Measurements from ENCODE around the gene PSPH.
"Not testable (repeated sequence)": the region's sequence is repeated elsewhere in the genome, so short reads cannot be mapped to it uniquely, and the experiment has no call there.

PSPH gene

DNA sequence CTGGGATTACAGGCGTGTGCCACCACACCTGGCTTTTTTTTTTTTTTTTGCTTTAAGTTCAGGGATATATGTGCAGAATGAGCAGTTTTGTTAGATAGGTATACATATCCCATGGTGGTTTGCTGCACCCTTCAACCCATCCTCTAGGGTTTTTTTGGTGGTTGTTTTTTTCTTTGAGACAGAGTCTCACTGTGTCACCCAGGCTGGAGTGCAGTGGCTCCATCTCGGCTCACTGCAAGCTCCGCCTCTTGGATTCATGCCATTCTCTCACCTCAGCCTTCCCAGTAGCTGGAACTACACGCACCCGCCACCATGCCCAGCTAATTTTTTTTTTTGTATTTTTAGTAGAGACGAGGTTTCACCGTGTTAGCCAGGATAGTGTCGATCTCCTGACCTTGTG, 2.5 kb downstream of the PSPH start:
- H3K4me1 ChIP-seq (ENCODE audit: control insufficient read depth, insufficient read depth, low read length) = peaks cover 32% of the 10 kb centered on the region
- H3K9ac ChIP-seq (ENCODE audit: low read length); H3K36me3 ChIP-seq (ENCODE audit: control insufficient read depth, insufficient read depth, low read length): not testable (repeated sequence)

DNA sequence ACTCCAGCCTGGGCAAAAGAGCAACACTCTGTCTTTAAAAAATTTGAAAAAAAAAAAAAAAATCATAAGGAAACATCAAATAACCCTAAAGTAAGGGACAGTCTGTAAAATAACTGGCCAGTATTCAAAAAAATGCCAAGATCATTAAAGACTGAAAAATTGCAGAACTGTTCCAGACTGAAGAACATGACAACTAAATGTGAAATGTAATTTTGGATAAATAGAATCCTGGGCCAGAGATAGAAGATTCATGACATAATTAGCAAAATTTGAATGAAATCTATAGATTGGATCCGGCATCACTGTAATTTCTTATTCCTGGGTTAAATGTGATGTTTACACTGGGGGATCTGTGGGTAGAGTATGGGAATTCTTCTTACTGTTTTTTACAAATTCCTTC, 3.0 kb downstream of the PSPH start:
- no peak overlapping the region for H3K9ac ChIP-seq (ENCODE audit: low read length)
- no peaks in the 10 kb centered on the region for H3K9me3 ChIP-seq (ENCODE audit: control insufficient read depth, low read length)
- no peaks in the 10 kb centered on the region for H3K27me3 ChIP-seq (ENCODE audit: control insufficient read depth, insufficient read depth, low read length)
- peaks cover 29% of the 10 kb centered on the region for H3K4me1 ChIP-seq (ENCODE audit: control insufficient read depth, insufficient read depth, low read length)
- H3K4me3 ChIP-seq (ENCODE audit: low read length) = no peak overlapping the region
- H3K36me3 ChIP-seq (ENCODE audit: control insufficient read depth, insufficient read depth, low read length) = no peaks in the 10 kb centered on the region

More for the DNA sequence above, 2.5 kb downstream of the PSPH start:
- not testable (repeated sequence) for H3K4me3 ChIP-seq (ENCODE audit: low read length); H3K27me3 ChIP-seq (ENCODE audit: control insufficient read depth, insufficient read depth, low read length); H3K9me3 ChIP-seq (ENCODE audit: control insufficient read depth, low read length)

DNA sequence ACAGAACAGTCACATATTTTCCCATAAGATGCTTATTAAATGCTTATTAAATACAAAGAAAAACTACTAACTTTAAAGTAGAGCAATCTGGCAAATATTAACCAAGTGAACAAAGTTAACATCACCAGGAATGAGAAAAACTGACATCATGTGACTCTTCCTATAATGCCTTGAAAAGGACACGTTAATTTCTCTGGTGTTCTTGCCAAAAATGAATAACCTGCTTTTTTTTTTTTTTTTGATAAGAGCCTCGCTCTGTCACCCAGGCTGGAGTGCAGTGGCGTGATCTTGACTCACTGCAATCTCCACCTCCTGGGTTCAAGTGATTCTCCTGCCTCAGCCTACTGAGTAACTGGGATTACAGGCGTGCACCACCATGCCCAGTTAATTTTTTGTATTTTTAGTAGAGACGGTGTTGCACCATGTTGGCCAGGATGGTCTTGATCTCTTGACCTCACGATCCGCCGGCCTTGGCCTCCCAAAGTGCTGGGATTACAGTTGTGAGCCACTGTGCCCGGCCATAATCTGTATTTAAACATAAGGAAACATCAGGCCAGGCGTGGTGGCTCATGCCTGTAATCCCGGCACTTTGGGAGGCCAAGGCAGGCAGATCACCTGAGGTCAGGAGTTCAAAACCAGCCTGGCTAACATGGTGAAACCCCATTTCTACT, 3.7 kb downstream of the PSPH start:
- not testable (repeated sequence) for H3K27me3 ChIP-seq (ENCODE audit: control insufficient read depth, insufficient read depth, low read length); H3K36me3 ChIP-seq (ENCODE audit: control insufficient read depth, insufficient read depth, low read length); H3K4me3 ChIP-seq (ENCODE audit: low read length); H3K9ac ChIP-seq (ENCODE audit: low read length); H3K9me3 ChIP-seq (ENCODE audit: control insufficient read depth, low read length)
- peaks cover 23% of the 10 kb centered on the region for H3K4me1 ChIP-seq (ENCODE audit: control insufficient read depth, insufficient read depth, low read length)

DNA sequence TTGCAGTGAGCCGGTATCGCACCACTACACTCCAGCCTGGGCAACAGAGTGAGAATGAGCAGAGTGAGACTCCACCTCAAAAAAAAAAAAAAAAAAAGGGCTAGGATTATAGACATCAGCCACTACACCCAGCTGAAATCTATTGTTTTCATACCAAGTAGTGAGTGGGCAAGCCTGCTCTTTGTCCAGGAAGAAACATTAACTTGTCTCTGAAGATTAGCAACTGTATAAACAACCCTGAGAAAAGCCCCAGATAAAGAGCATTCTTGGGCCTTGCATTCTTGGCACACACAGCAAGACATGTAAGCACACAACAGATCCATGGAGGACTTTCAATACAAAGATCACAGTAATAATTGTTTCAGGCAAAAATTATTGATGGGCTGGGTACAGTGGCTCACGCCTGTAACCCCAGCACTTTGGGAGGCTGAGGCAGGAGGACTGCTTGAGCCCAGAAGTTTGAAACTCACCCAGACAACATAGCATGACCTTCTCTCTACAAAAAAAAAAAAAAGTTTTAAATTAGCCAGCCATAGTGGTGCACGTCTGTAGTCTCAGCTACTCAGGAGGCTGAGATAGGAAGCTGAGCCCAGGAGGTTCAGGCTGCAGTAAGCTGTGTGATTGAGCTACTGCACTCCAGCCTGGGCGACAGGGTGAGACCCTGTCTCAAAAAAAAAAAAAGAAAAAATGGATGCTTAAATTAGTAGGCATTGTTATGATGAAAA, 4.4 kb downstream of the PSPH start:
- H3K9ac ChIP-seq (ENCODE audit: low read length) = no peak overlapping the region
- H3K4me3 ChIP-seq (ENCODE audit: low read length) = no peak overlapping the region
- H3K4me1 ChIP-seq (ENCODE audit: control insufficient read depth, insufficient read depth, low read length) = peaks cover 20% of the 10 kb centered on the region
- no peaks in the 10 kb centered on the region for H3K36me3 ChIP-seq (ENCODE audit: control insufficient read depth, insufficient read depth, low read length)
- no peaks in the 10 kb centered on the region for H3K9me3 ChIP-seq (ENCODE audit: control insufficient read depth, low read length)
- H3K27me3 ChIP-seq (ENCODE audit: control insufficient read depth, insufficient read depth, low read length) = no peaks in the 10 kb centered on the region

DNA sequence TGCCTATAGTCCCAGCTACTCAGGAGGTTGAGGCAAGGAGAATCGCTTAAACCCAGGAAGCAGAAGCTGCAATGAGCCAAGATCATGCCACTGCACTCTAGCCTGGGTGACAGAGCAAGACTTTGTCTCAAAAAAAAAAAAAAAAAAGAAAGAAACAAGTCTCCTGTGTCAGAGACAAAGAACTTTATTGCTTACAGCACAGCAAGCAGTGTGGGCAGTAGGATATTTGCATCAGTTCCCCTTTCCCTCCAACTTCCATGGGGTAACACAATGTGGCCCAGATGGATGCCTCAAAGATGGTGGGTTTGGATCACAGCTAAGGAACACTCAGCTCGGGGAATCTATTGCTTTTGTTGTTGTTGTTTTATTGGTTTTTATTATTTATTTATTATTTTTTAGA, 5.5 kb downstream of the PSPH start:
- not testable (repeated sequence) for H3K27me3 ChIP-seq (ENCODE audit: control insufficient read depth, insufficient read depth, low read length); H3K9ac ChIP-seq (ENCODE audit: low read length); H3K9me3 ChIP-seq (ENCODE audit: control insufficient read depth, low read length); H3K36me3 ChIP-seq (ENCODE audit: control insufficient read depth, insufficient read depth, low read length); H3K4me3 ChIP-seq (ENCODE audit: low read length)
- peaks cover 20% of the 10 kb centered on the region for H3K4me1 ChIP-seq (ENCODE audit: control insufficient read depth, insufficient read depth, low read length)

DNA sequence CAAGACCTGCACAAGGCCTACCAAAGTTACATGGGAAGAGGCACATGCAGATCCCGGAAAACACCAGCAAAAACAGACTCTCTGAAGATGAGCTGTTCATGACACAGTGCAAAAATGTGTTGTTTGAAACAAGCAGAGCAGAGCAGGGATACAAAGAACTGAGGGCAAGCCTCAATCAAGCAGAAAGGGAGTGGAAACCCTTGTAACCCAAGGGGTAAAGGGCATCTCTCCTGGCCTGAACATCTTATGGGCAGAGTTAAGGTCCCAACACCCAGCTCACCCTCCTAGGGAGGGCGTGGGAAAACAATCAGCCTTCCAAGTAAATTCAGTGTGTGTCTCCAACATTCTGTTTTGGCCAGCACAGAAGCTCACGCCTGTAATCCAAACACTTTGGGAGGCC, 10.5 kb downstream of the PSPH start:
- Histone ChIP-seq H3K36me3 (ENCODE audit: control insufficient read depth, insufficient read depth, low read length) (no peaks in the 10 kb centered on the region), H3K27me3 (ENCODE audit: control insufficient read depth, insufficient read depth, low read length) (no peaks in the 10 kb centered on the region), H3K9me3 (ENCODE audit: control insufficient read depth, low read length) (no peaks in the 10 kb centered on the region), H3K9ac (ENCODE audit: low read length) (no peak overlapping the region), H3K4me3 (ENCODE audit: low read length) (no peak overlapping the region), H3K4me1 (ENCODE audit: control insufficient read depth, insufficient read depth, low read length) (no peaks in the 10 kb centered on the region)

DNA sequence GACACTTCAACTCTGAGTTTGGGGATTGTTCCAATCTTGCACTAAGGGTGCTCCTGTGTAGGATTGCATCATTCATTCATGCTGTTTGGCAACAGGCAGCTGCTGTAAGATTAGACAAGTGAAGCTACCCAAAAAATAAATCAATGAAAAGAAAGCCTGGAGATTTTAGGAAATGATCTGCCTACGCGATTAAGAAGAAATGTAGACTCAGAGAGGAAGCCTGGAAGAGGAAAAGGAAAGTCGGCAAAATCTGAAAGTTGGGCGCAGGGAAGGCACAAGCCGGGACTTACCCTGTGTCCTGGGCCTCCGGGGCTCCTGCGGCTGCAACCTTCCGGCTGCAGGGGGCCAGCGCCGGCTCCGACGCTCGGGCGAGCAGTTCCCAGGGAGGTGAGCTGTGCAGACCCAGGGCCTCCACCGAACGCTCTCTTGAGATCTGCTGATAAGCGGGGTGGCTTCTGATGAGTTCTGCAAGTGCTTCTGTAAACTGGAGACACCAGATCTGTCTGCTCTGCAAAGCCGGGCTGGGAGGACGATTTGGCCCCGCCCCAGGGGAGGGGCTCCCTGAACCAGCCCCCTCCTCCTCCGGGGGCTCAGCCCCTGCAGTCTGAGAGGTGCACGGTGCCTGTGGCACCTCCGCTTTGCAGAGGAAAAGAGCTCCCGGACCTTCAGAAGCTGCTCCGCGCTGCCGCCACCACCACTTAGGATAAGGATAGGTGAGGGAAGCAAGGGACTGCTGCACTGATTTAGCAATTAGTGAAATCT, 17.4 kb downstream of the PSPH start:
- no peaks in the 10 kb centered on the region for H3K36me3 ChIP-seq (ENCODE audit: control insufficient read depth, insufficient read depth, low read length)

DNA sequence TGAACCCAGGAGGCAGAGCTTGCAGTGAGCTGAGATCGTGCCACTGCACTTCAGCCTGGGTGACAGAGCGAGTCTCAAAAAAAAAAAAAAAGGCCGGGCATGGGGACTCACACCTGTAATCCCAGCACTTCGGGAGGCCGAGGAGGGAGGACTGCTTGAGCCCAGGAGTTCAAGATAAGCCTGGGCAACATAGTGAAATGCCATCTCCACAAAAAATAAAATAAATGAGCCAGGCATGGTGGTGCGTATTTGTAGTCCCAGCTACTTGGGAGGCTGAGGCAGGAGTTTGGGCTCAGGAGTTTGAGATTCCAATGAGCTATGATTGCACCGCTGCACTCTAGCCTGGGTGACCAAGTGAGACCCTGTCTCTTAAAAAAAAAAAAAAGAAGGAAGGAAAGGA, 18.7 kb downstream of the PSPH start:
- H3K27me3 ChIP-seq (ENCODE audit: control insufficient read depth, insufficient read depth, low read length); H3K4me1 ChIP-seq (ENCODE audit: control insufficient read depth, insufficient read depth, low read length); H3K9ac ChIP-seq (ENCODE audit: low read length); H3K36me3 ChIP-seq (ENCODE audit: control insufficient read depth, insufficient read depth, low read length); H3K4me3 ChIP-seq (ENCODE audit: low read length); H3K9me3 ChIP-seq (ENCODE audit: control insufficient read depth, low read length): not testable (repeated sequence)

More for the DNA sequence above, 17.4 kb downstream of the PSPH start:
- peaks cover 6% of the 10 kb centered on the region for H3K4me1 ChIP-seq (ENCODE audit: control insufficient read depth, insufficient read depth, low read length)
- H3K4me3 ChIP-seq (ENCODE audit: low read length) = peak overlapping the region; percentile 92
- no peaks in the 10 kb centered on the region for H3K27me3 ChIP-seq (ENCODE audit: control insufficient read depth, insufficient read depth, low read length)
- H3K9ac ChIP-seq (ENCODE audit: low read length) = peak overlapping the region; percentile 59
- H3K9me3 ChIP-seq (ENCODE audit: control insufficient read depth, low read length) = no peaks in the 10 kb centered on the region

DNA sequence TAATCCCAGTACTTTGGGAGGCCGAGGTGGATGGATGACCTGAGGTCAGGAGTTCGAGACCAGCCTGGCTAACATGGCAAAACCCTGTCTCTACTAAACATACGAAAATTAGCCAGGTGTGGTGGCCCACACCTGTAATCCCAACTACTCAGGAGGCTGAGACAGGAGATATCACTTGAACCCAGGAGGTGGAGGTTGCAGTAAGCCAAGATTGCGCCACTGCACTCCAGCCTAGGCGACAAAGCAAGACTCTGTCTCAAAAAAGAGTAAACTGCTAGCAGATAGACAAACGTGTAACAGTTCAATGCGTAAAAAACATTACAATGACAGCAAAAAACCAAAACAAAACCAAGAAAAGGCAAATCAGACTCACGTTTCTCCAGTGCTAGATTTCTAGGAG, 19.7 kb downstream of the PSPH start:
- not testable (repeated sequence) for H3K4me1 ChIP-seq (ENCODE audit: control insufficient read depth, insufficient read depth, low read length); H3K4me3 ChIP-seq (ENCODE audit: low read length); H3K36me3 ChIP-seq (ENCODE audit: control insufficient read depth, insufficient read depth, low read length); H3K27me3 ChIP-seq (ENCODE audit: control insufficient read depth, insufficient read depth, low read length); H3K9me3 ChIP-seq (ENCODE audit: control insufficient read depth, low read length); H3K9ac ChIP-seq (ENCODE audit: low read length)

DNA sequence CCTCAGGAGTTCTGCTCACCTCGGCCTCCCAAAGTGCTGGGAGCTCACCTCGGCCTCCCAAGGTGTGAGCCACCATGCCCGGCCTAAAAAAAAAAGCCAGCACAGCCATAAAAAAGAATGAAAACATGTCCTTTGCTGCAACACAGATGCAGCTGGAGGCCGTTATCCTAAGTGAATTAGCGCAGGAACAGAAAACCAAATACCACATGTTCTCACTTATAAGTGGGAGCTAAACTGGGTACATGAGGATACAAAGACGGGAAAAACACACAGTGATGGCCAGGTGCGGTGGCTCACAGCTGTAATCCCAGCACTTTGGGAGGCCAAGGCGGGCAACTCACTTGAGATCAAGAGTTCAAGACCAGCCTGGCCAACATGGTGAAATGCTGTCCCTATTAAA, 20.9 kb downstream of the PSPH start:
- Histone ChIP-seq H3K4me1 (ENCODE audit: control insufficient read depth, insufficient read depth, low read length) (peaks cover 6% of the 10 kb centered on the region), H3K4me3 (ENCODE audit: low read length) (no peak overlapping the region), H3K9ac (ENCODE audit: low read length) (no peak overlapping the region), H3K36me3 (ENCODE audit: control insufficient read depth, insufficient read depth, low read length) (no peaks in the 10 kb centered on the region), H3K9me3 (ENCODE audit: control insufficient read depth, low read length) (no peaks in the 10 kb centered on the region), H3K27me3 (ENCODE audit: control insufficient read depth, insufficient read depth, low read length) (no peaks in the 10 kb centered on the region)

DNA sequence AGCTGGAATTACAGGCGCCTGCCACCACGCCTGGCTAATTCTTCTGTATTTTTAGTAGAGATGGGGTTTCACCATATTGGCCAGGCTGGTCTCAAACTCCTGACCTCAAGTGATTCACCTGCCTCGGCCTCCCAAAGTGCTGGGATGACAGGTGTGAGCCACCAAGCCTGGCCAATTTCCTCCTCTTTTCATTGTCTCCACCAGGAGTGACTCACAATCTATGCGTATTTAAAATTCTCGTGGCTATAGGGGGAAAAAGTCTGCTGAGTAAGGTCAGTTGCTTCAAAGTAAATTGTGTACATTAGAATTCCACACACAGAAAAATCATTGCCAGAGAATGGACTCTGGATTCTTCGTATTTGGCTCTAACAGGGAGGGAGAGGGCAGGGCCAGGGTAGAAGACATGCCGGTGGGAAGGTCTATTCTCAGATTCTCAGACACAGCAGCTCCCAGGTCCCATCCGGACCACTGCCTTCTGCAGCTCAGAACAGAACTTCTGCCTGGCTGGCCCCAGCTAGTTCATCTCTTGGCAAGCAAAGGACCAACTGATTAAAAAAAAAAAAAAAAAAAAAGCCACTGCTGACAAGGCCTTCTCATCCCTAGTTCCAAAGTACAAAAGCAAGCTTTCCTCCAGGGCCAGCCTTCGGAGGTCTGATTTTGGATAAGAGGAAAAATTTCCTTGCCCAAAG, 22.2 kb downstream of the PSPH start:
- H3K4me3 ChIP-seq (ENCODE audit: low read length) = no peak overlapping the region
- no peaks in the 10 kb centered on the region for H3K36me3 ChIP-seq (ENCODE audit: control insufficient read depth, insufficient read depth, low read length)
- no peaks in the 10 kb centered on the region for H3K27me3 ChIP-seq (ENCODE audit: control insufficient read depth, insufficient read depth, low read length)
- peaks cover 6% of the 10 kb centered on the region for H3K4me1 ChIP-seq (ENCODE audit: control insufficient read depth, insufficient read depth, low read length)
- no peak overlapping the region for H3K9ac ChIP-seq (ENCODE audit: low read length)
- no peaks in the 10 kb centered on the region for H3K9me3 ChIP-seq (ENCODE audit: control insufficient read depth, low read length)

DNA sequence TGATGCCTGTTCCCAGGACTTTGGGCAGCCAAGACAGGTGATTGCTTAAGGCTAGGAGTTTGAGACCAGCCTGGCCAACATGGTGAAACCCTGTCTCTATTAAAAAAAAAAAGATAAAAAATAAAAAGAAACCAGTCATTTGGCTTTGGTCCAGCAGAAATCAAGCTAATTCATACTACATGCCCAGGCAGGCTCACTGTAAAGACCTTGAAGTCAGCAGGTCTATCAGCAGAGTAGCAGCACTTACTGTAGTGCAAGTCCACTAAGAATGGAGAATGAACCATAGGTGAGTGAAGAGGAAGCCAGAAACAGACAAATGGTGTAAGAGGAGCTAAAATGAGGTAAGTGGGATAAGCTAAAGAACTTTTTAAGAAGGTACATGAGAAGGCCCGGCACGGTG, 24.7 kb downstream of the PSPH start:
- H3K27me3 ChIP-seq (ENCODE audit: control insufficient read depth, insufficient read depth, low read length) = no peaks in the 10 kb centered on the region
- peaks cover 6% of the 10 kb centered on the region for H3K4me1 ChIP-seq (ENCODE audit: control insufficient read depth, insufficient read depth, low read length)
- H3K9ac ChIP-seq (ENCODE audit: low read length) = no peak overlapping the region
- H3K36me3 ChIP-seq (ENCODE audit: control insufficient read depth, insufficient read depth, low read length) = no peaks in the 10 kb centered on the region
- no peak overlapping the region for H3K4me3 ChIP-seq (ENCODE audit: low read length)
- no peaks in the 10 kb centered on the region for H3K9me3 ChIP-seq (ENCODE audit: control insufficient read depth, low read length)

All from mucosa of stomach (tissue), 1 donor.